Panc1 (cell line): Measurements from ENCODE around the gene STEAP2.

Experiments used
- CTCF ChIP-seq: fragments of 450-650 bp; IDR thresholded peaks from 2 replicates; pipeline ENCODE4 v1.5.1; 2017; ENCODE audit warnings: mild to moderate bottlenecking
- POLR2AphosphoS5 ChIP-seq: IDR thresholded peaks from 2 replicates; pipeline ENCODE4 v1.6.1; 2012; ENCODE audit warnings: mild to moderate bottlenecking, low read depth, low read length, moderate library complexity
- REST ChIP-seq, 2 experiments: IDR thresholded peaks; 2 replicates each; pipeline ENCODE4 v1.6.1; 2011 to 2012; ENCODE audit warnings: low read depth in 2 of 2, control low read depth in 1 of 2, low read length in 1 of 2, mild to moderate bottlenecking in 1 of 2, moderate library complexity in 1 of 2; ENCODE audit not compliant: insufficient read depth in 1 of 2

GRCh38 chr7:90167361-90167760 lies 44.2 kb upstream of the STEAP2 start:
- TF ChIP-seq CTCF: no peak
- TF ChIP-seq POLR2AphosphoS5: no peak
- TF ChIP-seq REST (IDR thresholded peaks at IDR 0.05; ENCODE audit: insufficient read depth in 1 of 2, low read depth in 2 of 2, low read length in 1 of 2): no peak
